Measurements from ENCODE around the gene ARL8A.
"Not testable (repeated sequence)": the region's sequence is repeated elsewhere in the genome, so short reads cannot be mapped to it uniquely, and the experiment has no call there.

ARL8A gene

GRCh38 chr1:202144402-202145067, at the start of gene ARL8A:
Gene ARL8A (minus strand): TSS chr1:202144737. CDS start chr1:202144572, 165 bp downstream.
- Mint-ChIP-seq H3K4me1 (peaks cover 36% of the 10 kb centered on the region), H3K36me3 (ENCODE audit: low read depth) (peaks cover 21% of the 10 kb centered on the region), H3K27me3 (no peaks in the 10 kb centered on the region), H3K27ac (peak within 1 kb of the TSS; percentile 91), H3K9me3 (no peaks in the 10 kb centered on the region), H3K4me3 (peak within 1 kb of the TSS; percentile 99)
- DNase-seq, result peak; percentile 79
- peak; percentile 45 for ATAC-seq

GRCh38 chr1:202194328-202194648, 49.8 kb upstream of the ARL8A start:
- H3K27ac Mint-ChIP-seq, result no peak overlapping the region
- ATAC-seq (no peak), DNase-seq (no peak)
- no peaks in the 10 kb centered on the region for H3K36me3 Mint-ChIP-seq (ENCODE audit: low read depth)
- no peaks in the 10 kb centered on the region for H3K9me3 Mint-ChIP-seq
- H3K4me3 Mint-ChIP-seq, result no peak overlapping the region
- peaks cover 10% of the 10 kb centered on the region for H3K4me1 Mint-ChIP-seq
- H3K27me3 Mint-ChIP-seq, result peaks cover 30% of the 10 kb centered on the region

GRCh38 chr1:202193614-202194327, 49.2 kb upstream of the ARL8A start, which contains the start of gene LGR6:
Gene LGR6 (plus strand): TSS chr1:202193799. CDS start chr1:202193990, 191 bp downstream.
- Mint-ChIP-seq H3K27me3 (peaks cover 28% of the 10 kb centered on the region), H3K9me3 (no peaks in the 10 kb centered on the region), H3K27ac (no peak within 1 kb of the TSS), H3K4me3 (no peak within 1 kb of the TSS), H3K4me1 (peaks cover 7% of the 10 kb centered on the region), H3K36me3 (ENCODE audit: low read depth) (no peaks in the 10 kb centered on the region)
- ATAC-seq, result peak; percentile 26
- no peak for DNase-seq

DNA sequence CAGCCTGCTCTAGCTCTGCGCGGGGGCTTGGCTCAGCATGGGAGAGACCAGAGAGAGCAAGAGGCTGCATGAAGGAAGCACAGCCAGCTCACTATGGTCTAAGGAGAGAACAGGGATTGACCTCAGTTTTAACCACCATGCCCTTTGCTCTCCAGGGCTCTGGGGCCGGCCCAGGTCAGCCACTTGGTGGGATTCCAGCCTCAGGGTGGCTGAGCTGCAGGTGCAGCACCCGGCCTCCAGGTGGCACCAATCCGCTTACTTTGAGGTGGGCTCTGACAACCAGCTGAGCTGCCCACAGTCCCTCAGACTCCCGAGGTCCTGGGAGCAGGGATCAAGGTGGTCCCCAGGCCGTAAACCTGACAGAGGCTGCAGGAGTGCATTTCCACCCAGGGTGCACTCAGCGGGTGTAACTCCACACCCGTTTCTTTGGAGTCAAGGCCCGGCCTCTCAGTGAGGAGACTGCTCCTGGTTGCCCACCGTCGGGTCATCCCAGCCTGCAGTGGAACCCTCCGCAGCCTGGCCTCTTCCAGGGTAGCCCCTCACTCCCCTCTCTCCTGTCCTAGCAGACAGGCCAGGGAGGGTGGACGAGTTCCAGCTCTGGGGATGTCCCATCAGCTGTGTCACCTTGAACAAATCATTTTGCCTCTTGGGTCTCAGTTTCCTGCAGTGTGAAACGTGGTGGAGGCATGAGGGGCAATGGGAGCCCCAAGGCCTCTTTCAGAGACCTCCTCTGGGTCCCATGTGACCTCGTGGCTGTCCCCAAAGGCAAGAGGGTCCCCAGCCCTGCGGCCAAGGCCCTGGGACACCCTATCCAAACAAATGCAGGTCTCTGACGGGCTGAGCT, 48.5 kb upstream of the ARL8A start:
- H3K36me3 Mint-ChIP-seq (ENCODE audit: low read depth), result no peaks in the 10 kb centered on the region
- H3K4me1 Mint-ChIP-seq, result peaks cover 3% of the 10 kb centered on the region
- H3K27me3 Mint-ChIP-seq, result peaks cover 26% of the 10 kb centered on the region
- DNase-seq (peak; percentile 73), ATAC-seq (peak; percentile 38)
- H3K27ac Mint-ChIP-seq, result no peak overlapping the region
- H3K4me3 Mint-ChIP-seq, result no peak overlapping the region
- H3K9me3 Mint-ChIP-seq, result no peaks in the 10 kb centered on the region

DNA sequence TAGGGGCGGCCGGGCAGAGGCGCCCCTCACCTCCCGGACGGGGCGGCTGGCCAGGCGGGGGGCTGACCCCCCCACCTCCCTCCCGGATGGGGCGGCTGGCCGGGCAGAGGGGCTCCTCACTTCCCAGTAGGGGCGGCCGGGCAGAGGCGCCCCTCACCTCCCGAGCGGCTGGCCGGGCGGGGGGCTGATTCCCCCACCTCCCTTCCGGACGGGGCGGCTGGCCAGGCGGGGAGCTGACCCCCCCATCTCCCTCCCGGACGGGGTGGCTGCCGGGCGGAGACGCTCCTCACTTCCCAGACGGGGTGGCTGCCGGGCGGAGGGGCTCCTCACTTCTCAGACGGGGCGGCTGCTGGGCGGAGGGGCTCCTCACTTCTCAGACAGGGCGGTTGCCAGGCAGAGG, 46.9 kb upstream of the ARL8A start:
- H3K36me3 Mint-ChIP-seq (ENCODE audit: low read depth); H3K4me1 Mint-ChIP-seq; H3K9me3 Mint-ChIP-seq; H3K27ac Mint-ChIP-seq; DNase-seq; ATAC-seq; H3K4me3 Mint-ChIP-seq: not testable (repeated sequence)
- H3K27me3 Mint-ChIP-seq, result peaks cover 23% of the 10 kb centered on the region

- ATAC-seq (no peak), DNase-seq (no peak)
- Mint-ChIP-seq H3K9me3 (no peaks in the 10 kb centered on the region), H3K36me3 (ENCODE audit: low read depth) (no peaks in the 10 kb centered on the region), H3K27ac (no peak overlapping the region), H3K4me3 (no peak overlapping the region), H3K27me3 (peaks cover 13% of the 10 kb centered on the region), H3K4me1 (peaks cover 2% of the 10 kb centered on the region)
These were observed 45.6 kb upstream of the ARL8A start for GRCh38 chr1:202189918-202190715.

- ATAC-seq, result peak; percentile 63
- peaks cover 7% of the 10 kb centered on the region for H3K27me3 Mint-ChIP-seq
These were observed 44.7 kb upstream of the ARL8A start for GRCh38 chr1:202189001-202189790.

GRCh38 chr1:202187697-202188407, 43.3 kb upstream of the ARL8A start:
- no peaks in the 10 kb centered on the region for H3K9me3 Mint-ChIP-seq
- H3K27ac Mint-ChIP-seq, result no peak overlapping the region
- peaks cover 2% of the 10 kb centered on the region for H3K27me3 Mint-ChIP-seq
- DNase-seq (no peak), ATAC-seq (no peak)
- no peak overlapping the region for H3K4me3 Mint-ChIP-seq
- no peaks in the 10 kb centered on the region for H3K36me3 Mint-ChIP-seq (ENCODE audit: low read depth)
- H3K4me1 Mint-ChIP-seq, result peaks cover 16% of the 10 kb centered on the region

More at GRCh38 chr1:202189001-202189790, 44.7 kb upstream of the ARL8A start:
- Mint-ChIP-seq H3K27ac (no peak overlapping the region), H3K4me3 (no peak overlapping the region), H3K36me3 (ENCODE audit: low read depth) (no peaks in the 10 kb centered on the region), H3K9me3 (no peaks in the 10 kb centered on the region), H3K4me1 (peaks cover 10% of the 10 kb centered on the region)
- peak; percentile 88 for DNase-seq

DNA sequence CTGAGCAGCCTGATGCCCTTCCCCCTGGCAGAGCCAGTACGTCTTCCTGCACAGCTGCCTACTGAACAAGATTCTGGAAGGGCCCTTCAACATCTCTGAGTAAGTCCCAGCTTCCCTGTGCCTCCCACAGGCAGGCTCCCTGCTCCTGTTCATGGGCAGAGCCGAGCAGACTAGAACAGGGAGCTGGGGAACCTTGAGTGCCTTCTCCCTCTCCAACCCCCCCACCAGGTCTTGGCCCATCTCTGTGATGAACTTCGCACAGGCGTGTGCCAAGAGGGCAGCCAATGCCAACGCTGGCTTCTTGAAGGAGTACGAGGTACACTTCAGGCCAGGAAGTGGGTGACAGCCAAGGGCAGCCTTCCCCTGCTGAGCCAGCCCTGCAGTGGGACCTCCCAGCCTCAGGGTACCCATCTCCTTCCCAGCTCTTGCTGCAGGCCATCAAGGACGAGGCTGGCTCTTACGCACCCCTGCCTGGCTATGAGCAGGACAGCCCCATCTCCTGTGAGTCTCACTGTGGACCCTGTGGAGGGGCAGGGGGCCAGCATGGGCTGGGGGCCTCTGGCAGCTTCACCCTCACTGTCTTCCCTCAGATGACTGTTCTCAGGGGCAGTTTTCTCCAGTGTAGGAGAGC, 42.6 kb upstream of the ARL8A start:
- DNase-seq, result no peak
- H3K27ac Mint-ChIP-seq, result no peak overlapping the region
- H3K4me1 Mint-ChIP-seq, result peaks cover 18% of the 10 kb centered on the region
- no peak for ATAC-seq
- no peaks in the 10 kb centered on the region for H3K9me3 Mint-ChIP-seq
- no peaks in the 10 kb centered on the region for H3K36me3 Mint-ChIP-seq (ENCODE audit: low read depth)
- peaks cover 2% of the 10 kb centered on the region for H3K27me3 Mint-ChIP-seq
- H3K4me3 Mint-ChIP-seq, result no peak overlapping the region

GRCh38 chr1:202186327-202186726, 41.8 kb upstream of the ARL8A start:
- Mint-ChIP-seq H3K9me3 (no peaks in the 10 kb centered on the region), H3K4me1 (peaks cover 18% of the 10 kb centered on the region), H3K27ac (no peak overlapping the region), H3K27me3 (peaks cover 2% of the 10 kb centered on the region), H3K36me3 (ENCODE audit: low read depth) (no peaks in the 10 kb centered on the region), H3K4me3 (no peak overlapping the region)
- ATAC-seq, result no peak
- no peak for DNase-seq

DNA sequence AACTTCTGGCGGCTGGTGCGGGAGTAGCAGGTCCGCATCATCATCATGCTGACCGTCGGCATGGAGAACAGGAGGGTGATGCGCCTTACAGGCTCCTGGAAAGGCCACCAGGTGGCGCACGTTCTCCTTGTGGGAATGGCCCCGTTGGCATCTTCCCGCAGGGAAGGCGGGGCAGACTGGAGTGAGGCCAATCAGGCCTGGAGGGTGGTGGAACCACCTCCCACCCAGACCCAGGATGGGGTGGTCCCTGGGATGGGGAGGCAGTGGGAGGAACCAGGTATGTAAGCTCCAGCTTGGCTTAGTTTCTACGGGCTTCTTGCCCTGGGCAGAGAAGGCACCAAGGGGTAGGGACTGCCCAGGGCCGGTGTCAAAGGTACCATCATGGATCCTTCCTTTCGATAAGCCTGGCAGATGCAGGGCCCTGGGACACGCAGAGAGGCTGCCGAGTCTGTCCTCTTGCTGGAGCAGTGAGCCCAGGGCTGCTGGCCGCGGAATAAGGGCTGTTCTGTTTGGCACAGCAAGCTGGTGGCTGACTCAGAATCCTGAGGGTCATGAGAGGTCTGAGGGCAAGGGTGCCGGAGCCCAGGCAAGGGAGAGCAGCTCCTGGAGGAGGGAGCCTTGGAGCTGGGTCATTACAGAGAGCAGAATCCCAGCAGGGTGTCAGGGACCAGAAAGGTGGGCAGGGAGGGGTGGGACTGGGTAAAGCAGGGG, 40.4 kb upstream of the ARL8A start:
- DNase-seq, result peak; percentile 88
- peak overlapping the region; percentile 42 for H3K4me3 Mint-ChIP-seq
- H3K9me3 Mint-ChIP-seq, result no peaks in the 10 kb centered on the region
- H3K4me1 Mint-ChIP-seq, result peaks cover 20% of the 10 kb centered on the region
- peak; percentile 61 for ATAC-seq
- H3K27ac Mint-ChIP-seq, result no peak overlapping the region
- H3K27me3 Mint-ChIP-seq, result peaks cover 2% of the 10 kb centered on the region
- no peaks in the 10 kb centered on the region for H3K36me3 Mint-ChIP-seq (ENCODE audit: low read depth)
